AG04449 (cell line): ENCODE results near the gene RHOH.
A peak's percentile ranks its signal among the peaks of the same experiment; 100 is the strongest.
"Not testable (repeated sequence)": the region's sequence is repeated elsewhere in the genome, so short reads cannot be mapped to it uniquely, and the experiment has no call there.

ENCODE experiments used
- CTCF ChIA-PET: fragments of 350-600 bp; formaldehyde crosslinking; extraction: SDS; loops from one replicate; lab custom pipeline; 2021; ENCODE audit warnings: antibody characterized with exemption; lab: Yijun Ruan, JAX
- POLR2A ChIA-PET: fragments of 400-600, 350-600 bp; formaldehyde crosslinking; extraction: SDS; loops from one replicate; lab custom pipeline; 2020; ENCODE audit warnings: antibody characterized with exemption, inconsistent platforms; lab: Yijun Ruan, JAX
- DNase-seq: peaks from one replicate; pipeline ENCODE4 v3.0.0-alpha.2; 2010; ENCODE audit warnings: low read depth, low spot score
- H3K4me3 ChIP-seq: 2 replicates; pipeline ENCODE4 v1.5.1; 2011; ENCODE audit warnings: low read depth, mild to moderate bottlenecking, control low read depth, low read length
- TF ChIP-seq, protein P1 (sequence below): IDR thresholded peaks from one replicate; pipeline ENCODE4 v1.5.1; 2011; ENCODE audit warnings: mild to moderate bottlenecking, moderate library complexity, low read length, control low read depth, inconsistent platforms; ENCODE audit not compliant: insufficient read depth; ENCODE audit errors: missing control alignments

RHOH gene, protein sequence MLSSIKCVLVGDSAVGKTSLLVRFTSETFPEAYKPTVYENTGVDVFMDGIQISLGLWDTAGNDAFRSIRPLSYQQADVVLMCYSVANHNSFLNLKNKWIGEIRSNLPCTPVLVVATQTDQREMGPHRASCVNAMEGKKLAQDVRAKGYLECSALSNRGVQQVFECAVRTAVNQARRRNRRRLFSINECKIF

DNA sequence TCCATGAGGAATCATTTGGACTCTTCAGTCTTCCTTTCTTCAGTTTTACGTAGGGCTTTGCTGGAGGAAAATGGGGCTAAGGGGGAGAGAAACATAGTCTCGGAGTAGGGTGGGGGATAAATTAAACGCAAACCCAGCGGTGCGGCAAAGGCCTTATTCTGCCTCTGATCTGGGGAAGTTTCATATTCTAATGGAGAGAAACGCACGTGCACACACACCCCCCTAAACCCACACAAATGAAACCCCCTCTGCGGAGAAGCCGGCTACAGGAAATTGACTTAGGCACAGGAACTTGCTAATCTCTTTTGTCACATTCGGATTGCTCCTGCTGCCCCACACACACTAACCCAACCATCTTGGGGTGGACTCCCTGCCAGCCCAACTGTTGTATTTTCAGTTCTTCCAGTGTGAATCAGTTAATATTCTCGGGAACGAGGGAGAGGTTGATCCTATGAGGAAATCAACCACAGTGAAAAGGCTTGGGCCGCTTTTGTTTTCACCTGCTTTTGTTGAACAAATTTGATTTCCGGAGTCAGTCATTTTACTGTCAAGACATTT lies at the start of gene RHOH:
Gene RHOH, plus strand, starts transcription at position 308 of the 558 bp plus-strand sequence. CDS start 46,356 bp downstream, outside the sequence.
- POLR2A ChIA-PET: no interaction called here
- no peak within 1 kb of the TSS for H3K4me3 ChIP-seq
- DNase-seq: no peak
- TF ChIP-seq, protein P1, sequence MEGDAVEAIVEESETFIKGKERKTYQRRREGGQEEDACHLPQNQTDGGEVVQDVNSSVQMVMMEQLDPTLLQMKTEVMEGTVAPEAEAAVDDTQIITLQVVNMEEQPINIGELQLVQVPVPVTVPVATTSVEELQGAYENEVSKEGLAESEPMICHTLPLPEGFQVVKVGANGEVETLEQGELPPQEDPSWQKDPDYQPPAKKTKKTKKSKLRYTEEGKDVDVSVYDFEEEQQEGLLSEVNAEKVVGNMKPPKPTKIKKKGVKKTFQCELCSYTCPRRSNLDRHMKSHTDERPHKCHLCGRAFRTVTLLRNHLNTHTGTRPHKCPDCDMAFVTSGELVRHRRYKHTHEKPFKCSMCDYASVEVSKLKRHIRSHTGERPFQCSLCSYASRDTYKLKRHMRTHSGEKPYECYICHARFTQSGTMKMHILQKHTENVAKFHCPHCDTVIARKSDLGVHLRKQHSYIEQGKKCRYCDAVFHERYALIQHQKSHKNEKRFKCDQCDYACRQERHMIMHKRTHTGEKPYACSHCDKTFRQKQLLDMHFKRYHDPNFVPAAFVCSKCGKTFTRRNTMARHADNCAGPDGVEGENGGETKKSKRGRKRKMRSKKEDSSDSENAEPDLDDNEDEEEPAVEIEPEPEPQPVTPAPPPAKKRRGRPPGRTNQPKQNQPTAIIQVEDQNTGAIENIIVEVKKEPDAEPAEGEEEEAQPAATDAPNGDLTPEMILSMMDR: no peak
- CTCF ChIA-PET: no interaction called here

DNA sequence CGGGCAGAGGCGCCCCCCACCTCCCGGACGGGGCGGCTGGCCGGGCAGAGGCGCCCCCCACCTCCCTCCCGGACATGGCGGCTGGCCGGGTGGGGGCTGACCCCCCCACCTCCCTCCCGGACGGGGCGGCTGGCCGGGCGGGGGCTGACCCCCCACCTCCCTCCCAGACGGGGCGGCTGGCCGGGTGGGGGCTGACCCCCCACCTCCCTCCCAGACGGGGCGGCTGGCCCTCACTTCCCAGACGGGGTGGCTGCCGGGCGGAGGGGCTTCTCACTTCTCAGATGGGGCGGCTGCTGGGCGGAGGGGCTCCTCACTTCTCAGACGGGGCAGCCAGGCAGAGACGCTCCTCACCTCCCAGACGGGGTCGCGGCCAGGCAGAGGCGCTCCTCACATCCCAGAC lies 49.3 kb upstream of the RHOH start:
- DNase-seq, H3K4me3 ChIP-seq, CTCF ChIA-PET, POLR2A ChIA-PET: not testable (repeated sequence)

DNA sequence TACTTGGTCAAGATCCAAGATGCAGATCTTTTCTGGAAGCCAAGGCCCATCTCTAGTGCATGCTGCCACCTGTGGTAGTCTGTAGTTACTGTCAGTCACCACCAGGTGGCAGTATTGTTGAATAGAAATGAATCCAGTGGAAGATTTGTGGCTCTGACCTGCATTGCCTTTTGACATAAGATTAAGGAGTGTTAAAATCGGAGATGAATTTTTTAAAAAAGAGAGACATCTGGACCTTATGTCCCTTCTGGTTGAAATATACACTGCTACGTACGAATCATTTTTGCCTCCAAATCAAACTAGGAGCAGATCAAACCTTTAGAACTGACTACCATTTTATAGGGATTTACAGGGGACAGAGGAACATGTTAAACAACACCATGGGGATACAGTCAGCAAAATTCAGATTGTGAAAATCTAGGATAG lies 46.9 kb upstream of the RHOH start:
- CTCF ChIA-PET: interaction anchor here (0.6 to 8.3 kb wide), 21 partner anchors 12 to 582 kb away, joined by 3 to 89 read pairs (median 3); no protein-coding TSS in a partner anchor
- DNase-seq: no peak
- no peak overlapping the region for H3K4me3 ChIP-seq
- POLR2A ChIA-PET: no interaction called here
- TF ChIP-seq, protein P1: peak; percentile 72

DNA sequence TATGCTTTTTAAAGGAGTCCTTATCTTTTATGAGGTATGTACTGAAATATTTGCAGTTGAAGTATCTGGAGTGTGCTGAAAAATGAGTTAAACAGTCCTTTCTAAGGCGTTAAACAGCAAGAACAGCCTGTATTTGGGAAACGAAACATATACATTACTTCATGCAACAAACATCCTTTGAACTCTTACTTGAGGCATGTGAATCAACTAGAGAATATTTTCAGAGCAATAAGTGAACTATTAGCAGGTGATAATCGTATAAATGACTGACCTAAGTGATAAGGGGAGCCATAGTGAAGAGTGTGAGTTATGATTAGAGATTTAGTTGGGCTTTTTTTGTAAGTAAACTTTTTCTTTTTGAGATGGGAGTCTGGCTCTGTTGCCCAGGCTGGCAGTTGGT lies 45.9 kb upstream of the RHOH start:
- ChIA-PET CTCF (interaction anchor here (0.7 to 8.3 kb wide), 10 partner anchors 11 to 569 kb away, joined by 3 to 89 read pairs (median 8); no protein-coding TSS in a partner anchor), POLR2A (no interaction called here)
- H3K4me3 ChIP-seq: no peak overlapping the region
- DNase-seq: no peak
- TF ChIP-seq, protein P1: no peak

DNA sequence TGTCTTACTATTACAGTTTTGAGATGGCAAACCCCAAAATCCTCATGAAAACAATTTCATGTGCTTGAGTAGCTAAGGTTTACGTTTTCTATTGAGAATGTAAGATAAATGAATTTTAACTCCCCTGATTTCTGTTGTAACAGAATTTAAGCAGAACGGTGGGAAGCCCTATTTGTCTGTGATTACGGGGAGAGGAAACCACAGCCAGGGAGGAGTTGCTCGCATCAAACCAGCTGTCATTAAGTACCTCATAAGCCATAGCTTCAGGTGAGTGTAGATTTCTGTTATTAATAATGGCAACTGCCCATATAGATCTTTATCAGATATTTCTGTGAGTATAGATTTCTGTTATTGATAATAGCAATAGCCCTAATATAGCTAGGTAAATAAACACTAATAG lies 44.2 kb upstream of the RHOH start:
- POLR2A ChIA-PET: interaction anchor here (0.6 kb wide), 1 partner anchor 164 kb away, joined by 7 read pairs; no protein-coding TSS in a partner anchor

DNA sequence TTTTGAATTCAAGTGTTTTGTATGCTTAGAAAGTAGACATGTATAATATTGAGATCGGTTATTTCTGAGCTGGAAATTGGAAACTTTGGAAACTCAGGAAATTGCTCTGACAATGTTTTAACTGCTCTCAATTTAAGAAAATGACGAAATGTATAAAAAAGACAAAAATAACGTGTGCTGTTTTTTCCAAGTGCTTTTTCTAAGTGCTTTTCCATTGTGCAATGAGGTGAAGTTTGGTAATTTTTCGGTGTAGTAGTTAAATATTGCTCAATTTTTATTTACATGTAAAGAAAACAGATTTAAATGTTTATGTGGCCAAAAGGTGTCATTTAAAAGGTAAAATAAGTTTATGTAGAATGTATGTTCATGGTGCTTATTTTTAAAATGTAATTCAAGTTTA lies 39.4 kb upstream of the RHOH start:
- CTCF ChIA-PET: interaction anchor here (8.3 kb wide), 1 partner anchor 154 kb away, joined by 89 read pairs; no protein-coding TSS in a partner anchor
- no peak overlapping the region for H3K4me3 ChIP-seq
- TF ChIP-seq, protein P1: no peak
- no peak for DNase-seq
- POLR2A ChIA-PET: interaction anchor here (0.7 kb wide), 1 partner anchor 154 kb away, joined by 3 read pairs; no protein-coding TSS in a partner anchor

More for the DNA sequence above, 44.2 kb upstream of the RHOH start:
- CTCF ChIA-PET: interaction anchor here (1.0 to 8.3 kb wide), 6 partner anchors 154 to 567 kb away, joined by 3 to 89 read pairs (median 14); no protein-coding TSS in a partner anchor
- no peak for DNase-seq
- TF ChIP-seq, protein P1: no peak
- H3K4me3 ChIP-seq: no peak overlapping the region
